ENCODE results near the gene RARRES2.

GRCh38 chr7:150323682-150324372, 17.6 kb downstream of the RARRES2 start:
- TF ChIP-seq ZNF274 (CRISPR knock-in tag; IDR thresholded peaks at IDR 0.05) (no peak), POLR2AphosphoS2 (IDR thresholded peaks at IDR 0.05; ENCODE audit: low read depth, low read length) (no peak), REPIN1 (CRISPR knock-in tag; IDR thresholded peaks at IDR 0.05; ENCODE audit: borderline replicate concordance, low read depth) (no peak), EP300 (IDR thresholded peaks at IDR 0.05; ENCODE audit: low read depth in 2 of 2, low read length in 2 of 2) (no peak), EP300 (CRISPR knock-in tag; IDR thresholded peaks at IDR 0.05; ENCODE audit: borderline replicate concordance) (no peak), CTCF (CRISPR knock-in tag; IDR thresholded peaks at IDR 0.05) (no peak), MIER2 (CRISPR knock-in tag; IDR thresholded peaks at IDR 0.05) (no peak), KAT7 (CRISPR knock-in tag; IDR thresholded peaks at IDR 0.05; ENCODE audit: borderline replicate concordance) (no peak), SRF (IDR thresholded peaks at IDR 0.05; ENCODE audit: low read depth, low read length) (no peak)
- TF ChIP-seq, protein P1, sequence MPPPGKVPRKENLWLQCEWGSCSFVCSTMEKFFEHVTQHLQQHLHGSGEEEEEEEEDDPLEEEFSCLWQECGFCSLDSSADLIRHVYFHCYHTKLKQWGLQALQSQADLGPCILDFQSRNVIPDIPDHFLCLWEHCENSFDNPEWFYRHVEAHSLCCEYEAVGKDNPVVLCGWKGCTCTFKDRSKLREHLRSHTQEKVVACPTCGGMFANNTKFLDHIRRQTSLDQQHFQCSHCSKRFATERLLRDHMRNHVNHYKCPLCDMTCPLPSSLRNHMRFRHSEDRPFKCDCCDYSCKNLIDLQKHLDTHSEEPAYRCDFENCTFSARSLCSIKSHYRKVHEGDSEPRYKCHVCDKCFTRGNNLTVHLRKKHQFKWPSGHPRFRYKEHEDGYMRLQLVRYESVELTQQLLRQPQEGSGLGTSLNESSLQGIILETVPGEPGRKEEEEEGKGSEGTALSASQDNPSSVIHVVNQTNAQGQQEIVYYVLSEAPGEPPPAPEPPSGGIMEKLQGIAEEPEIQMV (CRISPR knock-in tag; IDR thresholded peaks at IDR 0.05; ENCODE audit: low read depth): no peak

Measured in HepG2 (cell line).